OCI-LY1 (cell line): ENCODE results near the gene ECPAS.

Experiments used
- EZH2 ChIP-seq: fragments of 200-600 bp; sonication (generic), shearing (Covaris generic); IDR thresholded peaks from 2 replicates; pipeline ENCODE4 v1.8.0; 2017; ENCODE audit warnings: borderline replicate concordance, mixed run types, mild to moderate bottlenecking, antibody characterized with exemption, low read length, moderate library complexity, mixed read lengths
- TF ChIP-seq, protein P1 (sequence below): fragments of 200-600 bp; sonication (generic), shearing (Covaris generic); IDR thresholded peaks from 2 replicates; pipeline ENCODE4 v1.5.1; 2017; ENCODE audit warnings: mild to moderate bottlenecking, antibody characterized with exemption, low read length, moderate library complexity, mixed read lengths

DNA sequence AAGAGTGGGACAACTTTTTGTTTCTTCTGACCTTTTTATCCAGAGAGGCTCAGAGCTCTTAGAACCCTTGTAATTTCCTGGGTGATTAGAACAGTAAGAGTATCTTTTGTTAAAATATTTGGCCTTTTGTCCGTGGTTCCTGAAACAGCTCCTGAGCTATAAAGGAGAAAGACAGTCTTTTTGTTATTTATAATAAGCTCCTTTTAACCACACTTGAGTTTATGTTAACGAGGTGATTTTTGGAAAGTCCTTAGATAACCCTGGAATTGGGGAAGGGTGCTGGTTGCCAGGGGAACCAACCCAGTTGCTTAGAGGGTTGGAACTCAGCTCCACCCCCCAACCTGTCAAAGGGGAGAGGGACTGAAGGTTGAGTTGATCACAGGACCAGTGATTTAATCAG is 45.6 kb upstream of the ECPAS start:
- TF ChIP-seq, protein P1, sequence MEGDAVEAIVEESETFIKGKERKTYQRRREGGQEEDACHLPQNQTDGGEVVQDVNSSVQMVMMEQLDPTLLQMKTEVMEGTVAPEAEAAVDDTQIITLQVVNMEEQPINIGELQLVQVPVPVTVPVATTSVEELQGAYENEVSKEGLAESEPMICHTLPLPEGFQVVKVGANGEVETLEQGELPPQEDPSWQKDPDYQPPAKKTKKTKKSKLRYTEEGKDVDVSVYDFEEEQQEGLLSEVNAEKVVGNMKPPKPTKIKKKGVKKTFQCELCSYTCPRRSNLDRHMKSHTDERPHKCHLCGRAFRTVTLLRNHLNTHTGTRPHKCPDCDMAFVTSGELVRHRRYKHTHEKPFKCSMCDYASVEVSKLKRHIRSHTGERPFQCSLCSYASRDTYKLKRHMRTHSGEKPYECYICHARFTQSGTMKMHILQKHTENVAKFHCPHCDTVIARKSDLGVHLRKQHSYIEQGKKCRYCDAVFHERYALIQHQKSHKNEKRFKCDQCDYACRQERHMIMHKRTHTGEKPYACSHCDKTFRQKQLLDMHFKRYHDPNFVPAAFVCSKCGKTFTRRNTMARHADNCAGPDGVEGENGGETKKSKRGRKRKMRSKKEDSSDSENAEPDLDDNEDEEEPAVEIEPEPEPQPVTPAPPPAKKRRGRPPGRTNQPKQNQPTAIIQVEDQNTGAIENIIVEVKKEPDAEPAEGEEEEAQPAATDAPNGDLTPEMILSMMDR, result no peak
- TF ChIP-seq EZH2, result no peak
